ENCODE data around the gene MYD88. TPM values are rescaled to one million over a fixed set of nuclear protein-coding genes. Genes with fewer than 3 reads are reported as not detected.

MYD88 gene
- total RNA-seq, 2 experiments from 2014 or later, result 29.3 to 31.8 TPM

- intact Hi-C loops (cut with micrococcal nuclease), result no loop called here
- Mint-ChIP-seq H3K36me3 (ENCODE audit: low read depth) (no peaks in the 10 kb centered on the region), H3K9me3 (no peaks in the 10 kb centered on the region), H3K4me1 (ENCODE audit: low read depth) (no peaks in the 10 kb centered on the region), H3K27ac (no peak overlapping the region), H3K4me3 (no peak overlapping the region), H3K27me3 (no peaks in the 10 kb centered on the region)
- TF ChIP-seq, protein P1, sequence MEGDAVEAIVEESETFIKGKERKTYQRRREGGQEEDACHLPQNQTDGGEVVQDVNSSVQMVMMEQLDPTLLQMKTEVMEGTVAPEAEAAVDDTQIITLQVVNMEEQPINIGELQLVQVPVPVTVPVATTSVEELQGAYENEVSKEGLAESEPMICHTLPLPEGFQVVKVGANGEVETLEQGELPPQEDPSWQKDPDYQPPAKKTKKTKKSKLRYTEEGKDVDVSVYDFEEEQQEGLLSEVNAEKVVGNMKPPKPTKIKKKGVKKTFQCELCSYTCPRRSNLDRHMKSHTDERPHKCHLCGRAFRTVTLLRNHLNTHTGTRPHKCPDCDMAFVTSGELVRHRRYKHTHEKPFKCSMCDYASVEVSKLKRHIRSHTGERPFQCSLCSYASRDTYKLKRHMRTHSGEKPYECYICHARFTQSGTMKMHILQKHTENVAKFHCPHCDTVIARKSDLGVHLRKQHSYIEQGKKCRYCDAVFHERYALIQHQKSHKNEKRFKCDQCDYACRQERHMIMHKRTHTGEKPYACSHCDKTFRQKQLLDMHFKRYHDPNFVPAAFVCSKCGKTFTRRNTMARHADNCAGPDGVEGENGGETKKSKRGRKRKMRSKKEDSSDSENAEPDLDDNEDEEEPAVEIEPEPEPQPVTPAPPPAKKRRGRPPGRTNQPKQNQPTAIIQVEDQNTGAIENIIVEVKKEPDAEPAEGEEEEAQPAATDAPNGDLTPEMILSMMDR (IDR thresholded peaks at IDR 0.05), result no peak
- CTCF ChIA-PET, result no interaction called here
- DNase-seq, result no peak
- POLR2A ChIA-PET, result interaction anchor here (0.9 kb wide), 1 partner anchor 23 kb away, joined by 3 read pairs; no protein-coding TSS in a partner anchor
- ATAC-seq, result no peak
Observed at GRCh38 chr3:38095669-38096483, 42.6 kb upstream of the MYD88 start.

- Mint-ChIP-seq H3K27me3 (no peaks in the 10 kb centered on the region), H3K9me3 (no peaks in the 10 kb centered on the region), H3K36me3 (ENCODE audit: low read depth) (no peaks in the 10 kb centered on the region), H3K4me3 (no peak overlapping the region), H3K27ac (no peak overlapping the region), H3K4me1 (ENCODE audit: low read depth) (no peaks in the 10 kb centered on the region)
- no peak for DNase-seq
- intact Hi-C loops (cut with micrococcal nuclease), result no loop called here
- POLR2A ChIA-PET, result no interaction called here
- TF ChIP-seq, protein P1 (IDR thresholded peaks at IDR 0.05), result no peak
- ATAC-seq, result no peak
- CTCF ChIA-PET, result interaction anchor here (0.7 kb wide), 1 partner anchor 9 kb away, joined by 3 read pairs; no protein-coding TSS in a partner anchor
Observed at GRCh38 chr3:38097446-38098375, 40.8 kb upstream of the MYD88 start.

GRCh38 chr3:38098376-38098723 lies 40.1 kb upstream of the MYD88 start:
- intact Hi-C loops (cut with micrococcal nuclease), result no loop called here
- no peaks in the 10 kb centered on the region for H3K27me3 Mint-ChIP-seq
- DNase-seq (no peak), ATAC-seq (no peak)
- no peak overlapping the region for H3K4me3 Mint-ChIP-seq
- ChIA-PET CTCF (interaction anchor here (0.7 kb wide), 1 partner anchor 8 kb away, joined by 3 read pairs; no protein-coding TSS in a partner anchor), POLR2A (no interaction called here)
- no peaks in the 10 kb centered on the region for H3K9me3 Mint-ChIP-seq
- no peaks in the 10 kb centered on the region for H3K36me3 Mint-ChIP-seq (ENCODE audit: low read depth)
- no peak overlapping the region for H3K27ac Mint-ChIP-seq
- TF ChIP-seq, protein P1 (IDR thresholded peaks at IDR 0.05), result no peak
- H3K4me1 Mint-ChIP-seq (ENCODE audit: low read depth), result no peaks in the 10 kb centered on the region

- CTCF ChIA-PET, result no interaction called here
- H3K4me3 Mint-ChIP-seq, result no peak overlapping the region
- POLR2A ChIA-PET, result interaction anchor here (0.5 to 1.0 kb wide), 3 partner anchors 8 to 57 kb away, joined by 3 read pairs; no protein-coding TSS in a partner anchor
- H3K27me3 Mint-ChIP-seq, result no peaks in the 10 kb centered on the region
- intact Hi-C loops (cut with micrococcal nuclease), result no loop called here
- no peak overlapping the region for H3K27ac Mint-ChIP-seq
- TF ChIP-seq, protein P1 (IDR thresholded peaks at IDR 0.05), result no peak
- no peaks in the 10 kb centered on the region for H3K4me1 Mint-ChIP-seq (ENCODE audit: low read depth)
- DNase-seq (no peak), ATAC-seq (no peak)
- no peaks in the 10 kb centered on the region for H3K9me3 Mint-ChIP-seq
- no peaks in the 10 kb centered on the region for H3K36me3 Mint-ChIP-seq (ENCODE audit: low read depth)
Observed at GRCh38 chr3:38099518-38099917, 38.9 kb upstream of the MYD88 start.
